Measurements from ENCODE around the gene RTL5. TPM values are rescaled to one million over a fixed set of nuclear protein-coding genes. Genes with fewer than 3 reads are reported as not detected.
A peak's percentile ranks its signal among the peaks of the same experiment; 100 is the strongest.

The RTL5 gene
- total and polyA plus RNA-seq, 8 donors, result 10.6 to 29.8 (median 24.2) TPM

DNA sequence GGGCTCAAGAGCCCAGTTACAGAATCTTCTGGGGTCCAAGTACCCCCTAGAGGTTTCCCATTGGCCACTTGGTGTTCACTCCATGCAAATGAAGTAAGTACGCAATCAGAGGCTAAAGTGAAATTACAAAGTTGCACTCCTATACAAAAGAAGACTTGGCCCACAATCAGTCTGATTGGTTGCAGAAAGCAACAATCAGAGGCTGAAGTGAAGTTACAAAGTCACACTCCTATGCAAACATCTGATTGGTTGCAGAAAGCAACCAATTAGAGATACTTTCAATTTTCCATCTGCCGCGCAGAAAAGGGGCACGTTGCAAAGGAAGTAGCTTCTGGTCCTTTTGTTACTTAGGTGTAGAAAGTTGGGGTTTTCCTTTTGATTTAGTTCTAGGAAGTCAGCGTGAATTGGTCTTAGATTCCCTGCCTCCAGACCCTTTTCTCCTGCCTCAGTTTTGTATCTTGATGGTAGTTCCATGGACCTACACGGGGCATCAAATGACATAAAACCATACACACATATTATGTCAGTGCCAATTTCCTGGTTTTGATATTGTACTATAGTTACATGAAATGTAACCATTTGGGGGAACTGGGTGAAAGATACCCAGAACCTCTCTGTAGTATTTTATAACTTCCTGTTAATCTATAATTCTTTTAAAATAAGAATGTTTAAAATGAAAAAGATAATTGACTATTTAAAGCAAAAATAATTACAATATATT is 37.5 kb upstream of the RTL5 start:
- no peak overlapping the region for H3K4me3 ChIP-seq
- TF ChIP-seq, protein P1, sequence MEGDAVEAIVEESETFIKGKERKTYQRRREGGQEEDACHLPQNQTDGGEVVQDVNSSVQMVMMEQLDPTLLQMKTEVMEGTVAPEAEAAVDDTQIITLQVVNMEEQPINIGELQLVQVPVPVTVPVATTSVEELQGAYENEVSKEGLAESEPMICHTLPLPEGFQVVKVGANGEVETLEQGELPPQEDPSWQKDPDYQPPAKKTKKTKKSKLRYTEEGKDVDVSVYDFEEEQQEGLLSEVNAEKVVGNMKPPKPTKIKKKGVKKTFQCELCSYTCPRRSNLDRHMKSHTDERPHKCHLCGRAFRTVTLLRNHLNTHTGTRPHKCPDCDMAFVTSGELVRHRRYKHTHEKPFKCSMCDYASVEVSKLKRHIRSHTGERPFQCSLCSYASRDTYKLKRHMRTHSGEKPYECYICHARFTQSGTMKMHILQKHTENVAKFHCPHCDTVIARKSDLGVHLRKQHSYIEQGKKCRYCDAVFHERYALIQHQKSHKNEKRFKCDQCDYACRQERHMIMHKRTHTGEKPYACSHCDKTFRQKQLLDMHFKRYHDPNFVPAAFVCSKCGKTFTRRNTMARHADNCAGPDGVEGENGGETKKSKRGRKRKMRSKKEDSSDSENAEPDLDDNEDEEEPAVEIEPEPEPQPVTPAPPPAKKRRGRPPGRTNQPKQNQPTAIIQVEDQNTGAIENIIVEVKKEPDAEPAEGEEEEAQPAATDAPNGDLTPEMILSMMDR (IDR thresholded peaks at IDR 0.05), result no peak
- no peaks in the 10 kb centered on the region for H3K4me1 ChIP-seq
- H3K9me3 ChIP-seq, result no peaks in the 10 kb centered on the region
- no peaks in the 10 kb centered on the region for H3K27me3 ChIP-seq
- intact Hi-C loops (cut with DNase I), result no loop called here
- DNase-seq, result no peak
- H3K36me3 ChIP-seq, result no peaks in the 10 kb centered on the region
- H3K27ac ChIP-seq, result no peak overlapping the region
- peak; percentile 27 for ATAC-seq

DNA sequence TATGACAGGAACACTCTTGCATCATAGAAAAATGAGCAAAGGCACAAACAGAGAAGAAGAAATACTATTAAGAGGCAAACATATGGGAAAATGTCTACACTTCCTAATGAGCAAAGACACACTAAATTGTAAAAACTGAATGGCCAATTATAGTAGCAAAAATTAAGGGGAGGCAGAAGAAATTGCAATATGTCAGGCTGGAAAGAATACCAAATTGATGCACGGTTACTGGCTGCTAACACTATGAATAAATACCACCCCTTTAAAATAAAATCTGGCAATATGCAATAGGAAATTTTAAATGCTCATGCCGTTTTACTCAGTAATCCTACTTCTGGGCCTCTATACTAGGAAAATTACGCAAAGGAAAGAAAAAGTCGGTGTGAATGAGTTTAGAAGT is 33.8 kb upstream of the RTL5 start:
- no peak for ATAC-seq
- no peaks in the 10 kb centered on the region for H3K36me3 ChIP-seq

DNA sequence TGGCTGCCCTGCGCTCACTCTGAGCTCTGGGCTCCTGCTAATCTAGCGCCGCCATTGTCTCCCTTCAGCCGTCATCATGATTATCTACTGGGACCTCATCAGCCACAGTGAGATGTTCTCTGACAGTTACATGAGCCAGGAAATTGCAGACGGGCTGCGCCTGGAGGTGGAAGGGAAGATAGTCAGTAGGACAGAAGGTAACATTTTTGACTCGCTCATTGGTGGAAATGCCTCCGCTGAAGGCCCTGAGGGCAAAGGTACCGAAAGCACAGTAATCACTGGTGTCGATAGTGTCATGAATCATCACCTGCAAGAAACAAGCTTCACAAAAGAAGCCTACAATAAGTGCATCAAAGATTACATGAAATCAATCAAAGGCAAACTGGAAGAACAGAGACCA is 28.1 kb upstream of the RTL5 start:
- Histone ChIP-seq H3K27me3 (no peaks in the 10 kb centered on the region), H3K9me3 (no peaks in the 10 kb centered on the region), H3K4me1 (no peaks in the 10 kb centered on the region), H3K36me3 (no peaks in the 10 kb centered on the region), H3K27ac (no peak overlapping the region), H3K4me3 (no peak overlapping the region)
- DNase-seq (no peak), ATAC-seq (no peak)
- intact Hi-C loops (cut with DNase I), result no loop called here
- TF ChIP-seq, protein P1 (IDR thresholded peaks at IDR 0.05), result no peak

More for the DNA sequence above, 33.8 kb upstream of the RTL5 start:
- intact Hi-C loops (cut with DNase I), result no loop called here
- Histone ChIP-seq H3K4me3 (no peak overlapping the region), H3K4me1 (no peaks in the 10 kb centered on the region), H3K9me3 (no peaks in the 10 kb centered on the region), H3K27ac (no peak overlapping the region), H3K27me3 (no peaks in the 10 kb centered on the region)
- TF ChIP-seq, protein P1 (IDR thresholded peaks at IDR 0.05), result no peak
- no peak for DNase-seq

DNA sequence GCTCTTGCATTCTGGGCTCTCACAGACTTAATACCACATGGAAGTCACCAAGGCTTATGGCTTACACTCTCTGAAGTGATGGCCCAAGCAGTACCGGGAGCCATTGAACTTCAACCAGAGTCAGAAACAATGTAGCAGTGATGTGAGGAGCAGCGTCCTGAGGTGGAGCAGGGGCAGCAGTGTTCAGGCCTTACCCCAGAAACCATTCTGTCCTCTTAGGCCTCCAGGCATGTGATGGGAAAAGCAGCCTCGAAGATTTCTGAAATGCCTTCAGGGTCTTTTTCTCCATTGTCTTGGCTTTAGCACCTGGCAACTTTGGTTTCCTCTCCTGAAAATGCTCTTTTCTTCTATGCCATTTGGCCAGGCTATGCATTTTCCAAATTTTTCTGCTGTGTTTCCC is 27.1 kb upstream of the RTL5 start:
- Histone ChIP-seq H3K27me3 (no peaks in the 10 kb centered on the region), H3K36me3 (no peaks in the 10 kb centered on the region), H3K4me1 (no peaks in the 10 kb centered on the region), H3K9me3 (no peaks in the 10 kb centered on the region), H3K27ac (no peak overlapping the region), H3K4me3 (no peak overlapping the region)
- no peak for ATAC-seq
- no peak for DNase-seq
- TF ChIP-seq, protein P1 (IDR thresholded peaks at IDR 0.05), result no peak
- intact Hi-C loops (cut with DNase I), result no loop called here

DNA sequence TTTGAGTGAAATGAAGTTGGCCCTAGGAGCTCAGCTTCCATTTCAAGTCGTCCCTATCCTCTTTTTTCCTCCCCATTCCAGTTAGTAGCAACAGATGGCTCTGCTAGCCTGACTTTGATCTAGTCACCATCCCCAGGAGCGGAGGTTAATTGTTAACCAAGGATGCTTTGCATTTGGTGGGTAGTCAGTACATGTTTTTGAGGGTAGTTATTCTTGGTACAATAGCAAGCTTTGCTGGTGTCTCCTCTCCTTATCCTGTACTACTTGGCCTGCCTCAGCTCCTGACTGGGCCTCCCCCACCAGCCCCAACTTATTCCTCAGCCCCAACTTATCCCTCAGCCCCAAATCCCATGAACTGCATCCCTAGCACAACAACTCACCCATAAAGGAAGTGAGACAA is 14.8 kb upstream of the RTL5 start:
- H3K4me1 ChIP-seq, result no peaks in the 10 kb centered on the region
- DNase-seq, result no peak
- H3K27ac ChIP-seq, result no peak overlapping the region
- TF ChIP-seq, protein P1 (IDR thresholded peaks at IDR 0.05), result no peak
- H3K36me3 ChIP-seq, result no peaks in the 10 kb centered on the region
- H3K4me3 ChIP-seq, result no peak overlapping the region
- ATAC-seq, result no peak
- H3K27me3 ChIP-seq, result no peaks in the 10 kb centered on the region
- intact Hi-C loops (cut with DNase I), result no loop called here
- H3K9me3 ChIP-seq, result no peaks in the 10 kb centered on the region
